Vein endothelial cell (primary cell): ENCODE measurements around the gene TPST1. TPM values are rescaled to one million over a fixed set of nuclear protein-coding genes. Genes with fewer than 3 reads are reported as not detected.

Source experiments
- small RNA-seq: library from RNA; depleted of rRNA; stranded (forward); fragments of <200 nt; gene quantifications from one replicate; pipeline ENCODE3, GENCODE V24; 2012
- total RNA-seq: library from RNA; depleted of rRNA; stranded (reverse); fragments of >200 nt; gene quantifications from 2 replicates; pipeline ENCODE4 v1.2.3, GENCODE V29; 2012

The TPST1 gene
- 20.1 and 24.8 TPM in 2 replicates for total RNA-seq

GRCh38 chr7:66204822-66205740 lies at the start of gene TPST1:
TPST1 (plus strand) TSS chr7:66205334; CDS start chr7:66240426, 35,092 bp downstream.

Small RNA genes lying within 50 kb of the gene (small RNA-seq; reads per million reads assigned to genes)
- gene RNU6-313P = not detected

Other genes starting within 250 kb of the TPST1 start
- 30.7 and 38.2 TPM in 2 replicates for gene GUSB, start 223.1 kb upstream of the TPST1 start, total RNA-seq
- gene ASL, start 129.5 kb upstream of the TPST1 start, total RNA-seq = 49.6 and 67.8 TPM in 2 replicates
- gene CRCP, start 90.5 kb upstream of the TPST1 start, total RNA-seq = 39.5 and 42.1 TPM in 2 replicates